Measurements from ENCODE around the gene MUC2.

- TF ChIP-seq POLR2AphosphoS5 (IDR thresholded peaks at IDR 0.05; ENCODE audit: borderline replicate concordance, low read depth, low read length) (no peak), EZH2 (IDR thresholded peaks at IDR 0.05) (no peak)
These were observed 45.0 kb upstream of the MUC2 start for GRCh38 chr11:1029654-1030053.

Measured in SK-N-MC (cell line).